GM12878 (cell line): ENCODE measurements around the gene MED25. TPM values are rescaled to one million over a fixed set of nuclear protein-coding genes. Genes with fewer than 3 reads are reported as not detected.

Experiments used
- ASH2L ChIP-seq: fragments of 300-600, 200-600 bp; sonication (generic); IDR thresholded peaks from 2 replicates; pipeline ENCODE4 v1.6.1; 2017; ENCODE audit warnings: low read depth, mild to moderate bottlenecking, borderline replicate concordance
- ATF7 ChIP-seq: fragments of 450-650 bp; IDR thresholded peaks from 2 replicates; pipeline ENCODE4 v1.6.1; 2016; ENCODE audit warnings: low read depth, mild to moderate bottlenecking
- BACH1 ChIP-seq: fragments of 450-650 bp; IDR thresholded peaks from 2 replicates; pipeline ENCODE4 v1.6.1; 2017; ENCODE audit warnings: mild to moderate bottlenecking, borderline replicate concordance
- BHLHE40 ChIP-seq, 2 experiments: fragments of 450-650 bp in 1 of 2; IDR thresholded peaks; 2 replicates each; pipeline ENCODE4 v1.6.1; 2011 to 2017; ENCODE audit warnings: low read depth in 2 of 2, borderline replicate concordance in 1 of 2, improper control_type of control experiment in 1 of 2, low read length in 1 of 2, mild to moderate bottlenecking in 1 of 2
- CBFB ChIP-seq: IDR thresholded peaks from 2 replicates; pipeline ENCODE4 v1.6.1; 2016; ENCODE audit warnings: antibody characterized with exemption, low read depth
- CREB1 ChIP-seq: IDR thresholded peaks from 2 replicates; pipeline ENCODE4 v1.6.1; 2012; ENCODE audit warnings: low read depth, mild to moderate bottlenecking, inconsistent platforms
- GABPA ChIP-seq: IDR thresholded peaks from 2 replicates; pipeline ENCODE4 v1.6.1; 2014; ENCODE audit warnings: antibody characterized with exemption, low read depth, mild to moderate bottlenecking, inconsistent platforms
- HDAC6 ChIP-seq: fragments of 200-600 bp; sonication (generic); IDR thresholded peaks from one replicate; pipeline ENCODE4 v1.8.0; 2017; ENCODE audit warnings: antibody characterized with exemption; ENCODE audit not compliant: unreplicated experiment
- IKZF1 ChIP-seq: fragments of 450-650 bp; conservative IDR thresholded peaks from 2 replicates; pipeline ENCODE4 v1.6.1; 2017; ENCODE audit warnings: antibody characterized with exemption, mild to moderate bottlenecking
- IKZF2 ChIP-seq, 2 experiments: fragments of 450-650 bp; IDR thresholded peaks; 2 replicates each; pipeline ENCODE4 v1.6.1; 2017; ENCODE audit warnings: mild to moderate bottlenecking in 2 of 2, moderate library complexity in 2 of 2
- JUND ChIP-seq: IDR thresholded peaks from 2 replicates; pipeline ENCODE4 v1.6.1; 2012; ENCODE audit warnings: low read depth, mild to moderate bottlenecking, low read length, improper control_type of control experiment, moderate library complexity
- LARP7 ChIP-seq: fragments of 450-650 bp; IDR thresholded peaks from 2 replicates; pipeline ENCODE4 v1.6.1; 2017; ENCODE audit warnings: mild to moderate bottlenecking
- MXI1 ChIP-seq: fragments of 150-350 bp; IDR thresholded peaks from 2 replicates; pipeline ENCODE4 v1.6.1; 2011; ENCODE audit warnings: low read depth, mild to moderate bottlenecking, inconsistent platforms, low read length, improper control_type of control experiment
- NBN ChIP-seq: fragments of 450-650 bp; IDR thresholded peaks from 2 replicates; pipeline ENCODE4 v1.6.1; 2016
- NR2C1 ChIP-seq: fragments of 450-650 bp; IDR thresholded peaks from 2 replicates; pipeline ENCODE4 v1.6.1; 2017; ENCODE audit warnings: antibody characterized with exemption, mild to moderate bottlenecking, moderate library complexity
- PAX5 ChIP-seq: IDR thresholded peaks from 2 replicates; pipeline ENCODE4 v1.6.1; 2011; ENCODE audit warnings: low read depth, low read length, borderline replicate concordance
- PML ChIP-seq: IDR thresholded peaks from 2 replicates; pipeline ENCODE4 v1.6.1; 2012; ENCODE audit warnings: low read length, inconsistent platforms
- POLR2AphosphoS2 ChIP-seq: IDR thresholded peaks from 2 replicates; pipeline ENCODE4 v1.6.1; 2011; ENCODE audit warnings: low read depth, mild to moderate bottlenecking, low read length, improper control_type of control experiment, moderate library complexity
- POU2F2 ChIP-seq: IDR thresholded peaks from 3 replicates; pipeline ENCODE4 v1.6.1; 2011; ENCODE audit warnings: low read depth, mild to moderate bottlenecking, low read length, borderline replicate concordance
- RAD21 ChIP-seq: IDR thresholded peaks from 2 replicates; pipeline ENCODE4 v1.6.1; 2011; ENCODE audit warnings: mild to moderate bottlenecking, low read depth, low read length, moderate library complexity; ENCODE audit not compliant: insufficient read depth
- RAD51 ChIP-seq: fragments of 450-650 bp; IDR thresholded peaks from 2 replicates; pipeline ENCODE4 v1.6.1; 2016; ENCODE audit warnings: moderate library complexity, mild to moderate bottlenecking, inconsistent platforms
- RUNX3 ChIP-seq: IDR thresholded peaks from 2 replicates; pipeline ENCODE4 v1.6.1; 2012; ENCODE audit warnings: low read length, inconsistent platforms
- SMAD1 ChIP-seq: fragments of 450-650 bp; IDR thresholded peaks from 2 replicates; pipeline ENCODE4 v1.6.1; 2018; ENCODE audit warnings: mild to moderate bottlenecking, low read depth; ENCODE audit not compliant: partially characterized antibody
- SMC3 ChIP-seq: IDR thresholded peaks from 2 replicates; pipeline ENCODE4 v1.6.1; 2011; ENCODE audit warnings: low read length, improper control_type of control experiment, borderline replicate concordance
- SP1 ChIP-seq: IDR thresholded peaks from one replicate; pipeline ENCODE4 v1.6.1; 2011; ENCODE audit warnings: low read depth, low read length
- SREBF1 ChIP-seq: IDR thresholded peaks from 2 replicates; pipeline ENCODE4 v1.6.1; 2012; ENCODE audit warnings: mild to moderate bottlenecking, low read length
- TBL1XR1 ChIP-seq: IDR thresholded peaks from 2 replicates; pipeline ENCODE4 v1.6.1; 2012; ENCODE audit warnings: low read depth, low read length, improper control_type of control experiment
- YBX1 ChIP-seq: fragments of 450-650 bp; IDR thresholded peaks from 2 replicates; pipeline ENCODE4 v1.6.1; 2016; ENCODE audit warnings: antibody characterized with exemption
- polyA plus RNA-seq, 11 experiments: library from polyadenylated mRNA; depleted of rRNA in 4 of 11; unstranded in 6 of 11; stranded (reverse) in 5 of 11; fragments of >200 nt; fragmentation: Nextera tagmentation in 4 of 11; fragmentation: Illumina TruSeq in 1 of 11; extraction: Ambion mirVana in 4 of 11; extraction: Trizol in 1 of 11; gene quantifications; 1 replicate in 1 of 11; 2 replicates in 10 of 11; pipeline versions ENCODE4 v1.2.1 to v1.2.3, GENCODE V29; 2011 to 2016; ENCODE audit warnings: inconsistent platforms in 2 of 11, missing spikeins in 2 of 11, low read depth in 1 of 11
- total RNA-seq, 4 experiments: library from RNA; depleted of rRNA in 3 of 4; stranded (reverse); fragments of >200 nt in 3 of 4; fragmentation: Illumina TruSeq in 1 of 4; extraction: Trizol in 1 of 4; gene quantifications; 2 replicates each; pipeline versions ENCODE4 v1.2.1 to v1.2.3, GENCODE V29; 2013 to 2021
- TF ChIP-seq, protein P1 (sequence below): fragments of 450-650 bp; IDR thresholded peaks from 2 replicates; pipeline ENCODE4 v1.6.1; 2018; ENCODE audit warnings: mild to moderate bottlenecking, low read depth, moderate library complexity; ENCODE audit not compliant: partially characterized antibody
- TF ChIP-seq, protein P2 (sequence below): fragments of 150-350 bp; IDR thresholded peaks from 2 replicates; pipeline ENCODE4 v1.6.1; 2014; ENCODE audit warnings: mild to moderate bottlenecking, low read depth, low read length

MED25 gene
- total and polyA plus RNA-seq, 10 of the 15 experiments (the other 5 are each of a cell fraction or from before 2014, with no cell fraction given) = 3.5 to 53.9 (median 17.1) TPM

DNA sequence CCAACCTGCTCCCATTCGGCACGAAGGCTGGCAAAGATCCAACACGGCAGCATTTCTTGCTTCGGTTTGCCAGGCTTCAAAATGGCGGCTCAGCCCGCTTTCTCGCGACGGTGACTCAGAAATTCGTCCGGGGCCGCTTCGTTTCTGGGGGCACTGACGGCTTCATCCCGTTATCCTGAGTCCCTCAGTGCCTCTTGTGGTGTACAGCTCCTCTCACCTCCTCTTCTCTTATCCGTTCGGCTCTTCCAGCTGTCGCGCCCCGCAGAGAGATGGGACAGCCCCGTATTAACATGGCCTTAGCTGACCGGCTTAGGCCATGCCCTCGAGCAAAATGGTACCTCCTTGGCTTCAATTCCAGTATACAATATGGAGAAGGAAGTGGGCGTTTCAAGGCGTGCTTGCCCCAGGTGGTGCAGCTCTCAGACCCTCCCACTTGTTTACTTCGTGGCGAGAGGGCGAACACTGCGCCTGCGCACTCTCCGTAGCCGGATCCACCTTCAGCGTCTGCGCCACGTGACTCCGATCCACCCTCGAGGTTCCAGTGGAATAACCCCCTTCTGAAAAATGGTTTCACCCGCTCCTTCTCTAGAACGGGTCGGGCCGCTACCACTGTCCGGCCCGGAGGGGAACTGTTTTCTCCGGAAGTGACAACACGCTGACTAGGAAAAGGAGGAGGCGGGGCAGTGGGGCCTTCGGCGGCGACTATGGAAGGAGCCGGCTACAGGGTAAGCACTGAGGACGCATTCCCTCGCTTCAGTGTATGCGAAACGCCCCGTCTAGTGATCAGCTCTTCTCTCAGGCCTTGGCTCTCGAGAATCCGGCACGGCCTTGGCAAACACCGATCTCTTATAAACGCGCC is 59.2 kb downstream of the MED25 start, which contains the start of the genes AKT1S1 and TBC1D17 (continued):
- TF ChIP-seq, protein P1, sequence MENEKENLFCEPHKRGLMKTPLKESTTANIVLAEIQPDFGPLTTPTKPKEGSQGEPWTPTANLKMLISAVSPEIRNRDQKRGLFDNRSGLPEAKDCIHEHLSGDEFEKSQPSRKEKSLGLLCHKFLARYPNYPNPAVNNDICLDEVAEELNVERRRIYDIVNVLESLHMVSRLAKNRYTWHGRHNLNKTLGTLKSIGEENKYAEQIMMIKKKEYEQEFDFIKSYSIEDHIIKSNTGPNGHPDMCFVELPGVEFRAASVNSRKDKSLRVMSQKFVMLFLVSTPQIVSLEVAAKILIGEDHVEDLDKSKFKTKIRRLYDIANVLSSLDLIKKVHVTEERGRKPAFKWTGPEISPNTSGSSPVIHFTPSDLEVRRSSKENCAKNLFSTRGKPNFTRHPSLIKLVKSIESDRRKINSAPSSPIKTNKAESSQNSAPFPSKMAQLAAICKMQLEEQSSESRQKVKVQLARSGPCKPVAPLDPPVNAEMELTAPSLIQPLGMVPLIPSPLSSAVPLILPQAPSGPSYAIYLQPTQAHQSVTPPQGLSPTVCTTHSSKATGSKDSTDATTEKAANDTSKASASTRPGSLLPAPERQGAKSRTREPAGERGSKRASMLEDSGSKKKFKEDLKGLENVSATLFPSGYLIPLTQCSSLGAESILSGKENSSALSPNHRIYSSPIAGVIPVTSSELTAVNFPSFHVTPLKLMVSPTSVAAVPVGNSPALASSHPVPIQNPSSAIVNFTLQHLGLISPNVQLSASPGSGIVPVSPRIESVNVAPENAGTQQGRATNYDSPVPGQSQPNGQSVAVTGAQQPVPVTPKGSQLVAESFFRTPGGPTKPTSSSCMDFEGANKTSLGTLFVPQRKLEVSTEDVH = peak; percentile 83
- TF ChIP-seq, protein P2, sequence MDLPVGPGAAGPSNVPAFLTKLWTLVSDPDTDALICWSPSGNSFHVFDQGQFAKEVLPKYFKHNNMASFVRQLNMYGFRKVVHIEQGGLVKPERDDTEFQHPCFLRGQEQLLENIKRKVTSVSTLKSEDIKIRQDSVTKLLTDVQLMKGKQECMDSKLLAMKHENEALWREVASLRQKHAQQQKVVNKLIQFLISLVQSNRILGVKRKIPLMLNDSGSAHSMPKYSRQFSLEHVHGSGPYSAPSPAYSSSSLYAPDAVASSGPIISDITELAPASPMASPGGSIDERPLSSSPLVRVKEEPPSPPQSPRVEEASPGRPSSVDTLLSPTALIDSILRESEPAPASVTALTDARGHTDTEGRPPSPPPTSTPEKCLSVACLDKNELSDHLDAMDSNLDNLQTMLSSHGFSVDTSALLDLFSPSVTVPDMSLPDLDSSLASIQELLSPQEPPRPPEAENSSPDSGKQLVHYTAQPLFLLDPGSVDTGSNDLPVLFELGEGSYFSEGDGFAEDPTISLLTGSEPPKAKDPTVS = no peak
- TF ChIP-seq GABPA = peak; percentile 88
- TF ChIP-seq HDAC6 = no peak
- peak; percentile 98 to 99 for TF ChIP-seq BHLHE40 (IDR thresholded peaks at IDR 0.05; ENCODE audit: borderline replicate concordance in 1 of 2, low read depth in 2 of 2, low read length in 1 of 2)
- TF ChIP-seq RAD21 = no peak
- TF ChIP-seq POLR2AphosphoS2 = no peak
- TF ChIP-seq POU2F2 = peak; percentile 84
- TF ChIP-seq SMAD1 = peak; percentile 97
- TF ChIP-seq NR2C1 = peak; percentile 84
- TF ChIP-seq MXI1 = peak; percentile 64
- peak; percentile 68 for TF ChIP-seq NBN
- TF ChIP-seq YBX1 = no peak
- peak; percentile 75 for TF ChIP-seq SP1
- peak; percentile 70 for TF ChIP-seq PML
- TF ChIP-seq IKZF1 = peak; percentile 66
- TF ChIP-seq JUND = peak; percentile 100
- TF ChIP-seq LARP7 = peak; percentile 58
- TF ChIP-seq CBFB = 0 out of 2 replicates have a peak, but pooled peaks have one; percentile 36
- peak; percentile 97 for TF ChIP-seq CREB1
- TF ChIP-seq RUNX3 = peak; percentile 47; the same call in 1 of the 2 replicates
- peak; percentile 99 for TF ChIP-seq ATF7
- 0 out of 2 replicates have a peak, but pooled peaks have one; percentile 40 for TF ChIP-seq ASH2L
- 0 out of 2 replicates have a peak, but pooled peaks have one; percentile 26 for TF ChIP-seq PAX5
- peak; percentile 47; the same call in 1 of the 2 replicates for TF ChIP-seq TBL1XR1
- peak; percentile 95 for TF ChIP-seq SREBF1
- TF ChIP-seq BACH1 = peak; percentile 78; the same call in 1 of the 2 replicates
- TF ChIP-seq SMC3 = 0 out of 2 replicates have a peak, but pooled peaks have one; percentile 10
- TF ChIP-seq RAD51 = peak; percentile 98
- 0 out of 4 replicates have a peak, but pooled peaks of 1 of the 2 experiments have one; percentile 11 for TF ChIP-seq IKZF2 (IDR thresholded peaks at IDR 0.05)
